Kidney epithelial cell (primary cell): ENCODE results near the gene RIMS1. TPM values are rescaled to one million over a fixed set of nuclear protein-coding genes. Genes with fewer than 3 reads are reported as not detected.

Experiments
- DNase-seq: peaks from one replicate; pipeline ENCODE4 v3.0.0-alpha.2; 2010; ENCODE audit warnings: low read depth
- H3K27me3 ChIP-seq: 2 replicates; pipeline ENCODE4 v1.6.0; 2011; ENCODE audit warnings: low read length; ENCODE audit not compliant: control insufficient read depth, insufficient read depth
- H3K36me3 ChIP-seq: 2 replicates; pipeline ENCODE4 v1.5.1; 2011; ENCODE audit warnings: low read length; ENCODE audit not compliant: control insufficient read depth, insufficient read depth
- H3K4me3 ChIP-seq: 2 replicates; pipeline ENCODE4 v1.5.1; 2011; ENCODE audit warnings: low read depth, mild to moderate bottlenecking, control low read depth, low read length
- total RNA-seq: library from RNA; depleted of rRNA; stranded (reverse); fragments of >200 nt; gene quantifications from 2 replicates; pipeline ENCODE4 v1.2.3, GENCODE V29; 2015
- TF ChIP-seq, protein P1 (sequence below): IDR thresholded peaks from 2 replicates; pipeline ENCODE4 v1.5.1; 2011; ENCODE audit warnings: mild to moderate bottlenecking, moderate library complexity, low read length, control low read depth, inconsistent platforms; ENCODE audit not compliant: insufficient read depth, poor library complexity, severe bottlenecking

Gene RIMS1
- total RNA-seq, 1 donor from 2014 or later = 0.38 TPM

DNA sequence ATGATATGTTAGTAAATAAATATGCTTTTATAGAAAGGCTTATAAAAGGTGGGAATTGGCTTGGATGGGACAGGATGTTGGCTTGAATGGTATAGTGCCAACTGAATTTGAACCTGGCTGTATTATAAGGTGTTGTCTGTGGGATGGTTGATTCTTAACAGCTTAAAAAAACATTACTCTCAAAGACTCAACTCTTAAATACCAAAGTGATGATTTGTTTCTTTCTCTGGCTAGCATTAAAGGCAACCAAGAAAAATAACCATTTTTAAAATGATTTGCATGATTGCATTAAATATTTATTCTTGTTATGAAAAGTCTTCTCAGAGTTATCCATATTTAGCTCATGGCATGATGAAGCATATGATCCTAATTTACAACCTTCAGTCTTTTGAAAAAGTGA, 216.2 kb downstream of the RIMS1 start:
- TF ChIP-seq, protein P1, sequence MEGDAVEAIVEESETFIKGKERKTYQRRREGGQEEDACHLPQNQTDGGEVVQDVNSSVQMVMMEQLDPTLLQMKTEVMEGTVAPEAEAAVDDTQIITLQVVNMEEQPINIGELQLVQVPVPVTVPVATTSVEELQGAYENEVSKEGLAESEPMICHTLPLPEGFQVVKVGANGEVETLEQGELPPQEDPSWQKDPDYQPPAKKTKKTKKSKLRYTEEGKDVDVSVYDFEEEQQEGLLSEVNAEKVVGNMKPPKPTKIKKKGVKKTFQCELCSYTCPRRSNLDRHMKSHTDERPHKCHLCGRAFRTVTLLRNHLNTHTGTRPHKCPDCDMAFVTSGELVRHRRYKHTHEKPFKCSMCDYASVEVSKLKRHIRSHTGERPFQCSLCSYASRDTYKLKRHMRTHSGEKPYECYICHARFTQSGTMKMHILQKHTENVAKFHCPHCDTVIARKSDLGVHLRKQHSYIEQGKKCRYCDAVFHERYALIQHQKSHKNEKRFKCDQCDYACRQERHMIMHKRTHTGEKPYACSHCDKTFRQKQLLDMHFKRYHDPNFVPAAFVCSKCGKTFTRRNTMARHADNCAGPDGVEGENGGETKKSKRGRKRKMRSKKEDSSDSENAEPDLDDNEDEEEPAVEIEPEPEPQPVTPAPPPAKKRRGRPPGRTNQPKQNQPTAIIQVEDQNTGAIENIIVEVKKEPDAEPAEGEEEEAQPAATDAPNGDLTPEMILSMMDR = no peak
- Histone ChIP-seq H3K36me3 (no peaks in the 10 kb centered on the region), H3K4me3 (no peak overlapping the region), H3K27me3 (no peaks in the 10 kb centered on the region)
- DNase-seq = no peak

DNA sequence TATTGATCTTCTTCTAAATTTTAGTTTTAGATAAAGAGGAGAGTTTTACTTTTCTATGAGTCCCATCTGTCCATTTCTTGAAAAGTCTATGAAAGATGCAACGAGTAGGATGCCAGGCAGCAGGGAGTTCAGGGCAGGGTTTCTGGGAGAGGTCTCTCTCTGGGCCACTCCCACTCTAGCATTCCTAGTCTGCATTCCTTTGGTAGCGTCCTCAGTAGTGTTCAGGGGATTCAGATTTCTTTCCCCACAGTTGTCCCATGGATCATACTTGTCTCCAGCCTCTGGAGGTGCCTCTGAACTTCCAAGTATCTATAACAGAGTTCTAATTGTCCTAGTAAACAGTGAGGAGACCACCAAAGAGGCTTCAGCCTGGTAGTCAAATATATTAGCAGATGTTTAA, 225.3 kb downstream of the RIMS1 start:
- DNase-seq = no peak
- Histone ChIP-seq H3K4me3 (no peak overlapping the region), H3K27me3 (no peaks in the 10 kb centered on the region), H3K36me3 (no peaks in the 10 kb centered on the region)
- TF ChIP-seq, protein P1 = no peak

DNA sequence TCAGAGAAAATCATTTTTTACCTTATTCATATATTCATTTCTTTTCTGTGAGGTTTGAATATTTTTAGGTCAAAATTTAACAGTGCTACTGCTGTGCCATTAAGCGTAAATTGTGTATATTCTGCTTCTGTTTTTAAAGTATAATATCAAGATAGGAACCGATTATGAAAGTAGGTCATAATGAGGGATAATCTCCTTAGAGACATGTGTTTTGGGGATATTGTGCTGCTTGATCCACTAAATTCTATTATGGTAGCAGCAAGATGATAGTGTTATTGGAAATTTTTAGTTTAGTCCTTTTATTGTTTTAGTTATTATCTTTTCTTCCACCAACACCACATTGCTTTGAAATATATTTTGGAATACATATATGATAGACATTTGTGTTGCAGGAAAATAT, 244.0 kb downstream of the RIMS1 start:
- TF ChIP-seq, protein P1 = no peak
- DNase-seq = no peak
- Histone ChIP-seq H3K27me3 (no peaks in the 10 kb centered on the region), H3K36me3 (no peaks in the 10 kb centered on the region), H3K4me3 (no peak overlapping the region)

DNA sequence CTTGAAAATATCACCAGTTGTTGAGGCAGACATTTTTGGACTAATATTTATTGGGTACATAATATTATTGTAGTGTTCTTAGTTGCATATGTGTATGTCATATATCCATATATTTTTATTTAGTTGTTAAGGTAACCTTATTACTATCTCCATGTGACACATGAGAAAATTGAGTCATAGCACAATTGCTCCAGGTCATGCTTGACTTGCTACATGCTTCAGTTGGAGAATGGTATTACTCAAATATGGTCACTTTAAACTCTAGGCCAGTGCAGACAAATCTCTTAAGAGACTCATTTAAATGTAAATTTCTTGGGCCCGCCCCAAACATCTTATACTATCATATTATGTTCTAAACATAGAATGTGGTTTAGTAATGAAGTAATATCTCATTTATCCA, 246.1 kb downstream of the RIMS1 start:
- H3K36me3 ChIP-seq = no peaks in the 10 kb centered on the region
- peak; percentile 47 for DNase-seq

DNA sequence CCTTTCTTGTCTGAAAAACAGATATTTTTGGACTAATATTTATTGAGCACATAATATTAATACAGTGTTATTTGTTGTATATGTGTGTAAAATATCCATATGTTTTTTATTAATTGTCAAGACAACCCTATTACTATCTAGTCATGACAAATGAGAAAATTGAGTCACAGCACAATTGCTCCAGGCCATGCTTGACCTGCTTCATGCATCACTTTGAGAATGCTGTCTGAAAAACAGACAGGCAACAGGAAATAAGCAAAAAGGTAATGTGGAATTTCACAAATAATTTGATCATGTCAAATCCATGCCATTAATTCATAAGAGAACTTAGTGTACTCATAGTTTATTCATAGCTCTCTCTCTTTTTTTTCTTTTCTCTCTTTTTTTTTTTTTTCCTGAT, 246.5 kb downstream of the RIMS1 start:
- Histone ChIP-seq H3K27me3 (no peaks in the 10 kb centered on the region), H3K4me3 (no peak overlapping the region), H3K36me3 (no peaks in the 10 kb centered on the region)
- DNase-seq = peak; percentile 2
- TF ChIP-seq, protein P1 = no peak

More for the DNA sequence above, 246.1 kb downstream of the RIMS1 start:
- TF ChIP-seq, protein P1 = no peak
- no peak overlapping the region for H3K4me3 ChIP-seq
- H3K27me3 ChIP-seq = no peaks in the 10 kb centered on the region

DNA sequence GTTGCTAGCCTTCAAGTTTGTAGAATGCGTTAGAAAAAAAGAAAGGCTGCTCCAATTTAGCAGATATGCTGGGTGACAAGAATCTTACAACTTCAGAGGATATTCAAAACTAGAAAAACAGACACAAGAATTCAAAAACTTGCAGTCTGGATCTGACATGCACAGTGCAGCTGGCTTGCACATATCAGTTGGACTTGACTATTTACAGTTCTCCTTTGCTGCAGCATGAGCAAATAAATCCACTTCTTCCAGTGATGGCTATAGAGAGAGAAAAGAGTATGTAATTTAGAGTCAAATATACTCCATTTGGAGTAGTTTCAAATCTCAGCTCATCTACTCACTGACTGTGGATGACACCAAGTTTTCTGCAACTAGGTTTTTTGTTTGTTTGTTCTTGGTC, 247.0 kb downstream of the RIMS1 start:
- Histone ChIP-seq H3K36me3 (no peaks in the 10 kb centered on the region), H3K27me3 (no peaks in the 10 kb centered on the region), H3K4me3 (no peak overlapping the region)
- DNase-seq = no peak
- TF ChIP-seq, protein P1 = no peak
